ENCODE data around the gene POLG2. TPM values are rescaled to one million over a fixed set of nuclear protein-coding genes. Genes with fewer than 3 reads are reported as not detected.
"Not testable (repeated sequence)": the region's sequence is repeated elsewhere in the genome, so short reads cannot be mapped to it uniquely, and the experiment has no call there.

POLG2 gene
- total RNA-seq, 1 experiment from 2014 or later = 27.5 TPM

GRCh38 chr17:64497565-64498035 lies 746 bp upstream of the POLG2 start:
- peak overlapping the region; percentile 100 for H3K4me3 Mint-ChIP-seq (ENCODE audit: unreplicated experiment)
- no peaks in the 10 kb centered on the region for H3K9me3 Mint-ChIP-seq (ENCODE audit: unreplicated experiment)
- ChIA-PET POLR2A (interaction anchor here (0.6 to 5.2 kb wide), 11 partner anchors 8 to 951 kb away, joined by 3 to 225 read pairs (median 4); partner anchors contain the start of genes CEP95 and DDX5), CTCF (interaction anchor here (0.5 to 4.5 kb wide), 4 partner anchors 12 to 606 kb away, joined by 3 to 23 read pairs (median 4); no protein-coding TSS in a partner anchor)
- H3K27me3 Mint-ChIP-seq (ENCODE audit: insufficient read depth, unreplicated experiment) = no peaks in the 10 kb centered on the region
- H3K27ac Mint-ChIP-seq (ENCODE audit: low read depth, unreplicated experiment) = peak overlapping the region; percentile 98
- no peak for TF ChIP-seq CTCF (IDR thresholded peaks at IDR 0.05; ENCODE audit: unreplicated experiment)
- no peak for DNase-seq (ENCODE audit: unreplicated experiment)
- H3K36me3 Mint-ChIP-seq (ENCODE audit: insufficient read depth, unreplicated experiment) = peaks cover 80% of the 10 kb centered on the region
- peaks cover 45% of the 10 kb centered on the region for H3K4me1 Mint-ChIP-seq (ENCODE audit: insufficient read depth, unreplicated experiment)
- intact Hi-C loops (cut with micrococcal nuclease) = loop anchor here (1.0 to 5.0 kb wide), 3 partner anchors 8 to 190 kb away; no protein-coding TSS in a partner anchor
- no TSS peak for BruUV-seq (replicated peaks)

- CTCF ChIA-PET = interaction anchor here (0.6 to 4.5 kb wide), 3 partner anchors 48 to 77 kb away, joined by 3 to 23 read pairs (median 5); no protein-coding TSS in a partner anchor
- no peak for TF ChIP-seq CTCF (IDR thresholded peaks at IDR 0.05; ENCODE audit: unreplicated experiment)
- no TSS peak for BruUV-seq (replicated peaks)
- Mint-ChIP-seq H3K9me3 (ENCODE audit: unreplicated experiment) (no peaks in the 10 kb centered on the region), H3K4me3 (ENCODE audit: unreplicated experiment) (peak overlapping the region; percentile 100), H3K27ac (ENCODE audit: low read depth, unreplicated experiment) (peak overlapping the region; percentile 98), H3K36me3 (ENCODE audit: insufficient read depth, unreplicated experiment) (peaks cover 80% of the 10 kb centered on the region), H3K27me3 (ENCODE audit: insufficient read depth, unreplicated experiment) (no peaks in the 10 kb centered on the region), H3K4me1 (ENCODE audit: insufficient read depth, unreplicated experiment) (peaks cover 32% of the 10 kb centered on the region)
- DNase-seq (ENCODE audit: unreplicated experiment) = no peak
- intact Hi-C loops (cut with micrococcal nuclease) = loop anchor here (2.0 to 5.0 kb wide), 2 partner anchors 76 to 189 kb away; no protein-coding TSS in a partner anchor
- POLR2A ChIA-PET = interaction anchor here (0.6 to 5.2 kb wide), 17 partner anchors 8 to 658 kb away, joined by 3 to 225 read pairs (median 4); partner anchors contain the start of genes CEP95, DDX5 and MILR1
Observed at GRCh38 chr17:64496348-64496785, 487 bp downstream of the POLG2 start.

GRCh38 chr17:64495300-64495699 lies 1.6 kb downstream of the POLG2 start:
- H3K9me3 Mint-ChIP-seq (ENCODE audit: unreplicated experiment); H3K27me3 Mint-ChIP-seq (ENCODE audit: insufficient read depth, unreplicated experiment); DNase-seq (ENCODE audit: unreplicated experiment); BruUV-seq (replicated peaks); H3K27ac Mint-ChIP-seq (ENCODE audit: low read depth, unreplicated experiment): not testable (repeated sequence)
- peaks cover 80% of the 10 kb centered on the region for H3K36me3 Mint-ChIP-seq (ENCODE audit: insufficient read depth, unreplicated experiment)
- peaks cover 24% of the 10 kb centered on the region for H3K4me1 Mint-ChIP-seq (ENCODE audit: insufficient read depth, unreplicated experiment)
- intact Hi-C loops (cut with micrococcal nuclease) = loop anchor here (5.0 kb wide), 1 partner anchor 188 kb away; no protein-coding TSS in a partner anchor
- ChIA-PET CTCF (interaction anchor here (4.5 kb wide), 1 partner anchor 76 kb away, joined by 23 read pairs; no protein-coding TSS in a partner anchor), POLR2A (interaction anchor here (5.2 kb wide), 1 partner anchor 11 kb away, joined by 225 read pairs; the partner anchor contains the start of genes CEP95 and DDX5)
- H3K4me3 Mint-ChIP-seq (ENCODE audit: unreplicated experiment) = peak overlapping the region; percentile 100

GRCh38 chr17:64494121-64494520 lies 2.7 kb downstream of the POLG2 start:
- no peaks in the 10 kb centered on the region for H3K9me3 Mint-ChIP-seq (ENCODE audit: unreplicated experiment)
- BruUV-seq (replicated peaks) = no TSS peak
- TF ChIP-seq CTCF (IDR thresholded peaks at IDR 0.05; ENCODE audit: unreplicated experiment) = no peak
- H3K4me3 Mint-ChIP-seq (ENCODE audit: unreplicated experiment) = peak overlapping the region; percentile 100
- no peak overlapping the region for H3K27ac Mint-ChIP-seq (ENCODE audit: low read depth, unreplicated experiment)
- H3K36me3 Mint-ChIP-seq (ENCODE audit: insufficient read depth, unreplicated experiment) = peaks cover 80% of the 10 kb centered on the region
- no peaks in the 10 kb centered on the region for H3K27me3 Mint-ChIP-seq (ENCODE audit: insufficient read depth, unreplicated experiment)
- no peak for DNase-seq (ENCODE audit: unreplicated experiment)
- ChIA-PET POLR2A (interaction anchor here (5.2 kb wide), 1 partner anchor 12 kb away, joined by 225 read pairs; the partner anchor contains the start of genes CEP95 and DDX5), CTCF (no interaction called here)
- intact Hi-C loops (cut with micrococcal nuclease) = no loop called here
- peaks cover 19% of the 10 kb centered on the region for H3K4me1 Mint-ChIP-seq (ENCODE audit: insufficient read depth, unreplicated experiment)

Data from MCF 10A (cell line).